Fibroblast of lung (primary cell): ENCODE measurements around the gene GOLGA8N. TPM values are rescaled to one million over a fixed set of nuclear protein-coding genes. Genes with fewer than 3 reads are reported as not detected.

ENCODE experiments used
- DNase-seq, 2 donors: peaks; one replicate each; pipeline versions ENCODE4 v3.0.0 to v3.0.0-alpha.2; 2010; ENCODE audit warnings: low read depth in 2 of 2
- H2AFZ ChIP-seq: 2 replicates; pipeline ENCODE4 v1.5.1; 2012; ENCODE audit warnings: low read length, control low read depth, inconsistent platforms
- H3K27ac ChIP-seq: 2 replicates; pipeline ENCODE4 v1.5.1; 2011; ENCODE audit warnings: low read length, control low read depth; ENCODE audit not compliant: insufficient read depth
- H3K27me3 ChIP-seq: 2 replicates; pipeline ENCODE4 v1.5.1; 2011; ENCODE audit warnings: mild to moderate bottlenecking, low read length; ENCODE audit not compliant: control insufficient read depth, insufficient read depth
- H3K36me3 ChIP-seq: 2 replicates; pipeline ENCODE4 v1.5.1; 2011; ENCODE audit warnings: low read length; ENCODE audit not compliant: control insufficient read depth, insufficient read depth
- H3K4me1 ChIP-seq: 2 replicates; pipeline ENCODE4 v1.5.1; 2011; ENCODE audit warnings: low read length; ENCODE audit not compliant: control insufficient read depth, insufficient read depth; ENCODE audit errors: extremely low read depth
- H3K4me2 ChIP-seq: 2 replicates; pipeline ENCODE4 v1.5.1; 2011; ENCODE audit warnings: low read length, control low read depth; ENCODE audit not compliant: insufficient read depth; ENCODE audit errors: extremely low read depth
- H3K4me3 ChIP-seq, 4 experiments: fragments of 200-600 bp in 1 of 4; sonication (generic) in 1 of 4; replicated peaks in 1 of 4; 2 replicates each; pipeline ENCODE4 v1.5.1; 2011 to 2016; ENCODE audit warnings: low read length in 4 of 4, low read depth in 3 of 4, mild to moderate bottlenecking in 3 of 4, control low read depth in 2 of 4, inconsistent platforms in 1 of 4, mixed read lengths in 1 of 4; ENCODE audit not compliant: insufficient read depth in 1 of 4; ENCODE audit errors: control extremely low read depth in 1 of 4
- H3K79me2 ChIP-seq: 2 replicates; pipeline ENCODE4 v1.5.1; 2012; ENCODE audit warnings: mild to moderate bottlenecking, low read length, inconsistent platforms; ENCODE audit not compliant: control insufficient read depth, insufficient read depth
- H3K9ac ChIP-seq: 2 replicates; pipeline ENCODE4 v1.5.1; 2011; ENCODE audit warnings: mild to moderate bottlenecking, low read length, control low read depth; ENCODE audit not compliant: insufficient read depth
- H3K9me3 ChIP-seq: 2 replicates; pipeline ENCODE4 v1.5.1; 2012; ENCODE audit warnings: low read depth, low read length; ENCODE audit not compliant: control insufficient read depth, insufficient read depth
- H4K20me1 ChIP-seq: 2 replicates; pipeline ENCODE4 v1.5.1; 2011; ENCODE audit warnings: low read length; ENCODE audit not compliant: control insufficient read depth, insufficient read depth; ENCODE audit errors: extremely low read depth
- CTCF ChIP-seq, 2 donors: IDR thresholded peaks in 1 of 2; conservative IDR thresholded peaks in 1 of 2; 1 replicate in 1 of 2; 2 replicates in 1 of 2; pipeline ENCODE4 v1.5.1; 2011 to 2012; ENCODE audit warnings: low read length in 2 of 2, control low read depth in 1 of 2, inconsistent platforms in 1 of 2, low read depth in 1 of 2, mild to moderate bottlenecking in 1 of 2
- EZH2 ChIP-seq: IDR thresholded peaks from 2 replicates; pipeline ENCODE4 v1.5.1; 2012; ENCODE audit warnings: low read length, control low read depth, mild to moderate bottlenecking; ENCODE audit errors: missing control alignments
- polyA plus RNA-seq, 2 donors: library from polyadenylated mRNA; depleted of rRNA in 1 of 2; stranded (reverse) in 1 of 2; unstranded in 1 of 2; fragments of >200 nt; gene quantifications; 2 replicates each; pipeline ENCODE4 v1.2.1, GENCODE V29; 2011 to 2012; ENCODE audit warnings: missing spikeins in 1 of 2
- total RNA-seq: library from RNA; depleted of rRNA; stranded (reverse); fragments of >200 nt; gene quantifications from 2 replicates; pipeline ENCODE4 v1.2.1, GENCODE V29; 2014

GOLGA8N gene
- total and polyA plus RNA-seq, 2 donors (not counting 1 experiment from before 2014, with no cell fraction given): 1.7 to 3.6 TPM

- H3K36me3 ChIP-seq: peaks cover 2% of the 10 kb centered on the region
- H3K9me3 ChIP-seq: no peaks in the 10 kb centered on the region
- no peaks in the 10 kb centered on the region for H4K20me1 ChIP-seq
- H3K27me3 ChIP-seq: no peaks in the 10 kb centered on the region
- H3K4me3 ChIP-seq: peak within 1 kb of the TSS; percentile 29 to 66 (median 42)
- no peaks in the 10 kb centered on the region for H3K79me2 ChIP-seq
- no peak for TF ChIP-seq CTCF (conservative IDR thresholded peaks at IDR 0.05 in 1 of 2, IDR thresholded peaks at IDR 0.05 in 1 of 2; ENCODE audit: low read depth in 1 of 2, low read length in 2 of 2)
- TF ChIP-seq EZH2: no peak
- H3K4me2 ChIP-seq: peak within 1 kb of the TSS; percentile 69
- H3K27ac ChIP-seq: no peak within 1 kb of the TSS
- H2AFZ ChIP-seq: peak within 1 kb of the TSS; percentile 89
- peak; percentile 48 to 63 for DNase-seq
- no peak within 1 kb of the TSS for H3K9ac ChIP-seq
- H3K4me1 ChIP-seq: no peaks in the 10 kb centered on the region
Measured at GRCh38 chr15:32641517-32642059, 48.3 kb downstream of the GOLGA8N start, which contains the start of gene SCG5. TSS of gene SCG5 (plus strand) at chr15:32641710. CDS start at chr15:32643593, 1,883 bp downstream.

GRCh38 chr15:32642667-32643435 lies 49.6 kb downstream of the GOLGA8N start:
- H3K79me2 ChIP-seq: no peaks in the 10 kb centered on the region
- H3K9me3 ChIP-seq: no peaks in the 10 kb centered on the region
- H4K20me1 ChIP-seq: no peaks in the 10 kb centered on the region
- no peak overlapping the region for H3K4me3 ChIP-seq
- H3K4me1 ChIP-seq: no peaks in the 10 kb centered on the region
- TF ChIP-seq CTCF (conservative IDR thresholded peaks at IDR 0.05 in 1 of 2, IDR thresholded peaks at IDR 0.05 in 1 of 2; ENCODE audit: low read depth in 1 of 2, low read length in 2 of 2): no peak
- TF ChIP-seq EZH2: no peak
- H3K9ac ChIP-seq: no peak overlapping the region
- DNase-seq: no peak
- H3K36me3 ChIP-seq: no peaks in the 10 kb centered on the region
- no peak overlapping the region for H3K4me2 ChIP-seq
- no peak overlapping the region for H2AFZ ChIP-seq
- no peak overlapping the region for H3K27ac ChIP-seq
- no peaks in the 10 kb centered on the region for H3K27me3 ChIP-seq

GRCh38 chr15:32643907-32644445 lies 50.7 kb downstream of the GOLGA8N start:
- no peak overlapping the region for H3K4me3 ChIP-seq
- no peaks in the 10 kb centered on the region for H4K20me1 ChIP-seq
- no peaks in the 10 kb centered on the region for H3K27me3 ChIP-seq
- no peak overlapping the region for H3K27ac ChIP-seq
- H2AFZ ChIP-seq: no peak overlapping the region
- H3K9ac ChIP-seq: no peak overlapping the region
- H3K79me2 ChIP-seq: no peaks in the 10 kb centered on the region
- peaks cover 2% of the 10 kb centered on the region for H3K36me3 ChIP-seq
- no peaks in the 10 kb centered on the region for H3K4me1 ChIP-seq
- DNase-seq: no peak
- TF ChIP-seq CTCF (conservative IDR thresholded peaks at IDR 0.05 in 1 of 2, IDR thresholded peaks at IDR 0.05 in 1 of 2; ENCODE audit: low read depth in 1 of 2, low read length in 2 of 2) (no peak), EZH2 (no peak)
- no peaks in the 10 kb centered on the region for H3K9me3 ChIP-seq
- no peak overlapping the region for H3K4me2 ChIP-seq
